ENCODE results near the gene GPR151. TPM values are rescaled to one million over a fixed set of nuclear protein-coding genes. Genes with fewer than 3 reads are reported as not detected.

GPR151 gene
- polyA plus RNA-seq, 1 of the 3 experiments (the other 2 are of a cell fraction), result not detected

GRCh38 chr5:146475906-146476305 lies 40.1 kb downstream of the GPR151 start:
- 100% methylated on average over 1 of the region's 1 CpG for WGBS (ENCODE audit: low lambda C conversion rate)
- POLR2A ChIA-PET, result interaction anchor here (0.8 kb wide), 1 partner anchor 16 kb away, joined by 3 read pairs; no protein-coding TSS in a partner anchor
- no peak overlapping the region for H3K4me3 ChIP-seq (ENCODE audit: low read depth in 2 of 2, low read length in 1 of 2)
- H3K4me2 ChIP-seq, result no peak overlapping the region
- no peak overlapping the region for H2AFZ ChIP-seq (ENCODE audit: low read depth)
- CTCF ChIA-PET, result interaction anchor here (1.0 to 1.4 kb wide), 2 partner anchors 8 to 66 kb away, joined by 3 to 5 read pairs; no protein-coding TSS in a partner anchor
- no peaks in the 10 kb centered on the region for H4K20me1 ChIP-seq (ENCODE audit: insufficient read depth)
- no peak overlapping the region; a peak in 1 of 4 replicates for H3K27ac ChIP-seq (ENCODE audit: low read depth in 2 of 2, low read length in 1 of 2)
- peaks cover 33% of the 10 kb centered on the region for H3K79me2 ChIP-seq (ENCODE audit: insufficient read depth)
- TF ChIP-seq ELF1 (IDR thresholded peaks at IDR 0.05) (no peak), GABPA (IDR thresholded peaks at IDR 0.05; ENCODE audit: low read depth) (no peak), POLR2AphosphoS5 (IDR thresholded peaks at IDR 0.05; ENCODE audit: low read depth, low read length) (no peak)
- TF ChIP-seq, protein P1, sequence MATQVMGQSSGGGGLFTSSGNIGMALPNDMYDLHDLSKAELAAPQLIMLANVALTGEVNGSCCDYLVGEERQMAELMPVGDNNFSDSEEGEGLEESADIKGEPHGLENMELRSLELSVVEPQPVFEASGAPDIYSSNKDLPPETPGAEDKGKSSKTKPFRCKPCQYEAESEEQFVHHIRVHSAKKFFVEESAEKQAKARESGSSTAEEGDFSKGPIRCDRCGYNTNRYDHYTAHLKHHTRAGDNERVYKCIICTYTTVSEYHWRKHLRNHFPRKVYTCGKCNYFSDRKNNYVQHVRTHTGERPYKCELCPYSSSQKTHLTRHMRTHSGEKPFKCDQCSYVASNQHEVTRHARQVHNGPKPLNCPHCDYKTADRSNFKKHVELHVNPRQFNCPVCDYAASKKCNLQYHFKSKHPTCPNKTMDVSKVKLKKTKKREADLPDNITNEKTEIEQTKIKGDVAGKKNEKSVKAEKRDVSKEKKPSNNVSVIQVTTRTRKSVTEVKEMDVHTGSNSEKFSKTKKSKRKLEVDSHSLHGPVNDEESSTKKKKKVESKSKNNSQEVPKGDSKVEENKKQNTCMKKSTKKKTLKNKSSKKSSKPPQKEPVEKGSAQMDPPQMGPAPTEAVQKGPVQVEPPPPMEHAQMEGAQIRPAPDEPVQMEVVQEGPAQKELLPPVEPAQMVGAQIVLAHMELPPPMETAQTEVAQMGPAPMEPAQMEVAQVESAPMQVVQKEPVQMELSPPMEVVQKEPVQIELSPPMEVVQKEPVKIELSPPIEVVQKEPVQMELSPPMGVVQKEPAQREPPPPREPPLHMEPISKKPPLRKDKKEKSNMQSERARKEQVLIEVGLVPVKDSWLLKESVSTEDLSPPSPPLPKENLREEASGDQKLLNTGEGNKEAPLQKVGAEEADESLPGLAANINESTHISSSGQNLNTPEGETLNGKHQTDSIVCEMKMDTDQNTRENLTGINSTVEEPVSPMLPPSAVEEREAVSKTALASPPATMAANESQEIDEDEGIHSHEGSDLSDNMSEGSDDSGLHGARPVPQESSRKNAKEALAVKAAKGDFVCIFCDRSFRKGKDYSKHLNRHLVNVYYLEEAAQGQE (IDR thresholded peaks at IDR 0.05; ENCODE audit: low read depth, low read length), result no peak
- TF ChIP-seq, protein P2, sequence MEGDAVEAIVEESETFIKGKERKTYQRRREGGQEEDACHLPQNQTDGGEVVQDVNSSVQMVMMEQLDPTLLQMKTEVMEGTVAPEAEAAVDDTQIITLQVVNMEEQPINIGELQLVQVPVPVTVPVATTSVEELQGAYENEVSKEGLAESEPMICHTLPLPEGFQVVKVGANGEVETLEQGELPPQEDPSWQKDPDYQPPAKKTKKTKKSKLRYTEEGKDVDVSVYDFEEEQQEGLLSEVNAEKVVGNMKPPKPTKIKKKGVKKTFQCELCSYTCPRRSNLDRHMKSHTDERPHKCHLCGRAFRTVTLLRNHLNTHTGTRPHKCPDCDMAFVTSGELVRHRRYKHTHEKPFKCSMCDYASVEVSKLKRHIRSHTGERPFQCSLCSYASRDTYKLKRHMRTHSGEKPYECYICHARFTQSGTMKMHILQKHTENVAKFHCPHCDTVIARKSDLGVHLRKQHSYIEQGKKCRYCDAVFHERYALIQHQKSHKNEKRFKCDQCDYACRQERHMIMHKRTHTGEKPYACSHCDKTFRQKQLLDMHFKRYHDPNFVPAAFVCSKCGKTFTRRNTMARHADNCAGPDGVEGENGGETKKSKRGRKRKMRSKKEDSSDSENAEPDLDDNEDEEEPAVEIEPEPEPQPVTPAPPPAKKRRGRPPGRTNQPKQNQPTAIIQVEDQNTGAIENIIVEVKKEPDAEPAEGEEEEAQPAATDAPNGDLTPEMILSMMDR (IDR thresholded peaks at IDR 0.05), result no peak
- H3K4me1 ChIP-seq (ENCODE audit: control insufficient read depth in 1 of 2, insufficient read depth in 2 of 2, low read depth in 1 of 2, low read length in 1 of 2), result no peaks in the 10 kb centered on the region; a peak in 1 of 4 replicates
- no peaks in the 10 kb centered on the region for H3K9me3 ChIP-seq
- no peak for DNase-seq
- H3K9ac ChIP-seq, result no peak overlapping the region
- no peaks in the 10 kb centered on the region for H3K27me3 ChIP-seq (ENCODE audit: insufficient read depth)
- peaks cover 10% of the 10 kb centered on the region for H3F3A ChIP-seq (replicated peaks; ENCODE audit: insufficient read depth)
- no peaks in the 10 kb centered on the region; the same call in 1 of the 2 replicates for H3K9me2 ChIP-seq
- H3K36me3 ChIP-seq (replicated peaks in 1 of 2; ENCODE audit: control insufficient read depth in 1 of 2, insufficient read depth in 2 of 2, low read length in 1 of 2), result peaks cover 75 to 92% of the 10 kb centered on the region in 2 experiments

DNA sequence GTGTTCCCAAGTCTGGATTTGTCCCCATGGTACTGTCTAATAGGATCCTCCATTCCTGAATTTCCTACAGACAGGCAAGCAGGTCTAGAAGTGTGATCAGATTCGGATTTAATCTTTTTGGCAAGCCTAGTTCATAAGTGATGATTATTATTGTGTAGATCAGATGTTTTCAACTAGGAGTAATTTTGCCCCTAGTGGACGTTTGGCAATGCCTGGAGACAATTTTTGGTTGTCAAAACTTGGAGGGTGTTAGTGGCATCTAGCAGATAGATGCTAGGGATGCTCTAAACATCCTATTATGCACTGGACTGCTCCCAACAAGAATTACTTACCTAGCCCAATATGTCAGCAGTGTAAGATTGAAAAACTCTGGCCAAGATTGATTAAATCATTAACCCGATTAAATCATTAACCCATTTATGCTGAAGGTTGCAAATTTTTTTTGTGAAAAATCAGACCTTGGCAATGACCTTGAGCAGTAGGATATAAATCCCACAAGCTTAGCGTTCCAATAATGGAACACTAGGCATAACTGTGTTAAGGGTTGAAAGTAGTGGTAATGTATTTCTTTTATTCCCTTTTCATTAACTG lies 40.7 kb downstream of the GPR151 start:
- H3K27me3 ChIP-seq (ENCODE audit: insufficient read depth), result no peaks in the 10 kb centered on the region
- H2AFZ ChIP-seq (ENCODE audit: low read depth), result no peak overlapping the region
- H3K9ac ChIP-seq, result no peak overlapping the region
- peaks cover 10% of the 10 kb centered on the region for H3F3A ChIP-seq (replicated peaks; ENCODE audit: insufficient read depth)
- 70% methylated on average over 4 of the region's 4 CpGs for WGBS (ENCODE audit: low lambda C conversion rate)
- ChIA-PET POLR2A (interaction anchor here (1.1 kb wide), 1 partner anchor 29 kb away, joined by 3 read pairs; the partner anchor contains the start of gene TCERG1), CTCF (interaction anchor here (1.0 to 1.1 kb wide), 3 partner anchors 9 to 66 kb away, joined by 3 to 4 read pairs (median 3); no protein-coding TSS in a partner anchor)
- H4K20me1 ChIP-seq (ENCODE audit: insufficient read depth), result no peaks in the 10 kb centered on the region
- no peak for DNase-seq
- H3K4me2 ChIP-seq, result no peak overlapping the region
- H3K9me3 ChIP-seq, result no peaks in the 10 kb centered on the region
- peaks cover 75 to 92% of the 10 kb centered on the region in 2 experiments for H3K36me3 ChIP-seq (replicated peaks in 1 of 2; ENCODE audit: control insufficient read depth in 1 of 2, insufficient read depth in 2 of 2, low read length in 1 of 2)
- TF ChIP-seq, protein P1 (IDR thresholded peaks at IDR 0.05; ENCODE audit: low read depth, low read length), result no peak
- TF ChIP-seq, protein P2 (IDR thresholded peaks at IDR 0.05), result peak; percentile 51
- no peaks in the 10 kb centered on the region; the same call in 1 of the 2 replicates for H3K9me2 ChIP-seq
- H3K4me3 ChIP-seq (ENCODE audit: low read depth in 2 of 2, low read length in 1 of 2), result no peak overlapping the region
- peaks cover 34% of the 10 kb centered on the region for H3K79me2 ChIP-seq (ENCODE audit: insufficient read depth)
- peak overlapping the region in 1 of 2 experiments; percentile 28; a peak in 1 of 4 replicates for H3K27ac ChIP-seq (ENCODE audit: low read depth in 2 of 2, low read length in 1 of 2)
- no peaks in the 10 kb centered on the region; a peak in 1 of 4 replicates for H3K4me1 ChIP-seq (ENCODE audit: control insufficient read depth in 1 of 2, insufficient read depth in 2 of 2, low read depth in 1 of 2, low read length in 1 of 2)

All from SK-N-SH (cell line).